ENCODE data around the gene PHACTR1. TPM values are rescaled to one million over a fixed set of nuclear protein-coding genes. Genes with fewer than 3 reads are reported as not detected.

PHACTR1 gene
- total RNA-seq, 1 experiment from 2014 or later = not detected

DNA sequence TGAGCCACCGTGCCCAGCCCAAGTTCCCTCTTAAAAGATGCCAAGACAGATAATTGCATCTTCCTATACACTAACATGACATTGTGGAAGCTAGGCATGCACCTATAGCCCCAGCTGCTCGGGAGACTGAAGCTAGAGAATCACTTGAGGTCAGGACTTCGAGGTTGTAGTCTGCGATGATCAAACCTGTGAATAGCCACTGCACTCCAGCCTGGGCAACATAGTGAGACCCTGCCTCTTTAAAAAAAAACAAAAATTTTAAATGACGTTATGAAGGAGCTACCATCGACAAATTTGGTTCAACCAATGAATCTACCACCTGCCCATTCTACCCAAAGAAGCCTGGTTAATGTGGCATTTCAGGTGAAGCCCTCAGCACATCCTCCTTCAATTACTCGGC lies 531.1 kb downstream of the PHACTR1 start:
- Histone ChIP-seq H3K27ac (ENCODE audit: low read length) (no peak overlapping the region), H3K27me3 (ENCODE audit: low read length) (peaks cover 52% of the 10 kb centered on the region), H3K9ac (ENCODE audit: low read length) (no peak overlapping the region), H2AFZ (ENCODE audit: low read length) (no peak overlapping the region), H3K36me3 (ENCODE audit: low read depth, low read length) (no peaks in the 10 kb centered on the region), H3K79me2 (ENCODE audit: low read length) (no peaks in the 10 kb centered on the region), H3K4me3 (ENCODE audit: low read length) (no peak overlapping the region), H3F3A (ENCODE audit: low read length, unreplicated experiment) (no peaks in the 10 kb centered on the region), H3K4me1 (ENCODE audit: insufficient read depth, low read length) (no peaks in the 10 kb centered on the region), H4K20me1 (ENCODE audit: low read length) (no peaks in the 10 kb centered on the region), H3K9me2 (replicated peaks; ENCODE audit: low read length) (no peaks in the 10 kb centered on the region), H3K9me3 (ENCODE audit: low read length) (no peaks in the 10 kb centered on the region), H3K4me2 (ENCODE audit: low read length) (no peak overlapping the region)
- intact Hi-C loops (cut with micrococcal nuclease) = no loop called here
- TF ChIP-seq, protein P1, sequence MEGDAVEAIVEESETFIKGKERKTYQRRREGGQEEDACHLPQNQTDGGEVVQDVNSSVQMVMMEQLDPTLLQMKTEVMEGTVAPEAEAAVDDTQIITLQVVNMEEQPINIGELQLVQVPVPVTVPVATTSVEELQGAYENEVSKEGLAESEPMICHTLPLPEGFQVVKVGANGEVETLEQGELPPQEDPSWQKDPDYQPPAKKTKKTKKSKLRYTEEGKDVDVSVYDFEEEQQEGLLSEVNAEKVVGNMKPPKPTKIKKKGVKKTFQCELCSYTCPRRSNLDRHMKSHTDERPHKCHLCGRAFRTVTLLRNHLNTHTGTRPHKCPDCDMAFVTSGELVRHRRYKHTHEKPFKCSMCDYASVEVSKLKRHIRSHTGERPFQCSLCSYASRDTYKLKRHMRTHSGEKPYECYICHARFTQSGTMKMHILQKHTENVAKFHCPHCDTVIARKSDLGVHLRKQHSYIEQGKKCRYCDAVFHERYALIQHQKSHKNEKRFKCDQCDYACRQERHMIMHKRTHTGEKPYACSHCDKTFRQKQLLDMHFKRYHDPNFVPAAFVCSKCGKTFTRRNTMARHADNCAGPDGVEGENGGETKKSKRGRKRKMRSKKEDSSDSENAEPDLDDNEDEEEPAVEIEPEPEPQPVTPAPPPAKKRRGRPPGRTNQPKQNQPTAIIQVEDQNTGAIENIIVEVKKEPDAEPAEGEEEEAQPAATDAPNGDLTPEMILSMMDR (conservative IDR thresholded peaks at IDR 0.05; ENCODE audit: low read depth, low read length) = no peak
- TF ChIP-seq EZH2 (IDR thresholded peaks at IDR 0.05; ENCODE audit: low read length, unreplicated experiment) (no peak), EZH2phosphoT487 (IDR thresholded peaks at IDR 0.05; ENCODE audit: borderline replicate concordance, low read length) (no peak)
- ChIA-PET POLR2A (ENCODE audit: unreplicated experiment) (interaction anchor here (0.6 kb wide), 1 partner anchor 83 kb away, joined by 7 read pairs; no protein-coding TSS in a partner anchor), CTCF (no interaction called here)
- ATAC-seq = no peak
- no peak for DNase-seq
- BruUV-seq (replicated peaks) = no TSS peak

DNA sequence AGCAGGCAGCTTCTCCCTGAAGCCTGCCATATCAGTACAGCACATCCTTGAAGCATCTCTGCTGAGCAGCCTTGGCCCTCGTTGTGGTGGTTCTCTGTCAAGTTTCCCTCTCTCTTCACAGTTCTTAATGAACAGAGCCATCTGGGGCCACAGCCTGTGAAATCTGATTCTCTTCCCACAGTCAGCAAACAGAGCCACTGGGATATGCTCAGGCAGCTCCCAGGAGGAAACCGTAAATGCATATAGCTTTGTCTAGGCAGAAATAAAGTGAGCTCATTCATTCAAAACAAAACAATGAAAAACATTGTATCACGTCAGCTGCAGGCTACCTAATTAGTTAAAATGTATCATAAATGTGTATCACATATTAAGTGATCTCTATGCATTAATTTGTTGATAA lies 531.5 kb downstream of the PHACTR1 start:
- H3K79me2 ChIP-seq (ENCODE audit: low read length) = no peaks in the 10 kb centered on the region
- H3K4me3 ChIP-seq (ENCODE audit: low read length) = no peak overlapping the region
- DNase-seq (peak; percentile 14), ATAC-seq (peak; percentile 70)
- POLR2A ChIA-PET (ENCODE audit: unreplicated experiment) = interaction anchor here (0.6 kb wide), 1 partner anchor 83 kb away, joined by 7 read pairs; no protein-coding TSS in a partner anchor
- H3K4me2 ChIP-seq (ENCODE audit: low read length) = no peak overlapping the region
- no peak overlapping the region for H3K9ac ChIP-seq (ENCODE audit: low read length)
- no peaks in the 10 kb centered on the region for H3K9me3 ChIP-seq (ENCODE audit: low read length)
- TF ChIP-seq EZH2 (IDR thresholded peaks at IDR 0.05; ENCODE audit: low read length, unreplicated experiment) (no peak), EZH2phosphoT487 (IDR thresholded peaks at IDR 0.05; ENCODE audit: borderline replicate concordance, low read length) (no peak)
- TF ChIP-seq, protein P1 (conservative IDR thresholded peaks at IDR 0.05; ENCODE audit: low read depth, low read length) = no peak
- H3K9me2 ChIP-seq (replicated peaks; ENCODE audit: low read length) = no peaks in the 10 kb centered on the region
- H3F3A ChIP-seq (ENCODE audit: low read length, unreplicated experiment) = no peaks in the 10 kb centered on the region
- CTCF ChIA-PET = no interaction called here
- intact Hi-C loops (cut with micrococcal nuclease) = no loop called here
- no peaks in the 10 kb centered on the region for H4K20me1 ChIP-seq (ENCODE audit: low read length)
- no peaks in the 10 kb centered on the region for H3K4me1 ChIP-seq (ENCODE audit: insufficient read depth, low read length)
- H3K27me3 ChIP-seq (ENCODE audit: low read length) = peaks cover 56% of the 10 kb centered on the region
- H2AFZ ChIP-seq (ENCODE audit: low read length) = no peak overlapping the region
- H3K36me3 ChIP-seq (ENCODE audit: low read depth, low read length) = no peaks in the 10 kb centered on the region
- no peak overlapping the region for H3K27ac ChIP-seq (ENCODE audit: low read length)
- BruUV-seq (replicated peaks) = no TSS peak

DNA sequence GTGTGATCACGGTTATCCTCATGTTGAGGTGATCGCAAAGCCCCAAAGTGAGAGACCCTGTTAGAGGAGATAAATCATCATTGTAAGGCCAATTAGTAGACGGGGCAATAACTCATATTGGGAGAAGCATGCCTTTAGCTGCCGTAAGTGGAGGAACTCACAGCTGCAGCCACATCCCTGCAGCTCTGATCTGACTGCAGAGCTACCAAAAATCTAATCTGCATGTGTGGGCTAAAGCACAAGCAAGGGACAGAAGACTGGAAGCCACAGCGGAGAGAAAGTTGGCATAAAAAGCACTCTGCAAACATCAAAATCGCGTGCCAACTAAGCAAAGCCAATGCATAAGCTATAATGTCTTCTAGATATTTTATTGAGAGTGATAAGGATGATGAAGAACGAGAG lies 532.0 kb downstream of the PHACTR1 start:
- Histone ChIP-seq H3K4me3 (ENCODE audit: low read length) (no peak overlapping the region), H3K79me2 (ENCODE audit: low read length) (no peaks in the 10 kb centered on the region), H3K27me3 (ENCODE audit: low read length) (peaks cover 62% of the 10 kb centered on the region), H3K4me1 (ENCODE audit: insufficient read depth, low read length) (no peaks in the 10 kb centered on the region), H3K27ac (ENCODE audit: low read length) (no peak overlapping the region), H2AFZ (ENCODE audit: low read length) (no peak overlapping the region), H3F3A (ENCODE audit: low read length, unreplicated experiment) (no peaks in the 10 kb centered on the region), H4K20me1 (ENCODE audit: low read length) (no peaks in the 10 kb centered on the region), H3K9ac (ENCODE audit: low read length) (no peak overlapping the region), H3K9me2 (replicated peaks; ENCODE audit: low read length) (no peaks in the 10 kb centered on the region), H3K9me3 (ENCODE audit: low read length) (no peaks in the 10 kb centered on the region), H3K36me3 (ENCODE audit: low read depth, low read length) (no peaks in the 10 kb centered on the region), H3K4me2 (ENCODE audit: low read length) (no peak overlapping the region)
- ChIA-PET CTCF (no interaction called here), POLR2A (ENCODE audit: unreplicated experiment) (no interaction called here)
- no peak for TF ChIP-seq EZH2 (IDR thresholded peaks at IDR 0.05; ENCODE audit: low read length, unreplicated experiment)
- TF ChIP-seq EZH2phosphoT487 (IDR thresholded peaks at IDR 0.05; ENCODE audit: borderline replicate concordance, low read length) = no peak
- TF ChIP-seq, protein P1 (conservative IDR thresholded peaks at IDR 0.05; ENCODE audit: low read depth, low read length) = no peak
- ATAC-seq = no peak
- intact Hi-C loops (cut with micrococcal nuclease) = no loop called here
- no peak for DNase-seq
- no TSS peak for BruUV-seq (replicated peaks)

Data from PC-3 (cell line).